Thyroid gland (tissue), 4 donors: ENCODE data around the gene TMEM223. TPM values are rescaled to one million over a fixed set of nuclear protein-coding genes. Genes with fewer than 3 reads are reported as not detected.
"Not testable (repeated sequence)": the region's sequence is repeated elsewhere in the genome, so short reads cannot be mapped to it uniquely, and the experiment has no call there.

Experiments used
- DNase-seq, 2 donors: peaks; one replicate each; pipeline ENCODE4 v3.0.0-alpha.2; 2019
- H3K27ac ChIP-seq, 3 donors: fragments of 200-600 bp; sonication (generic); 1 replicate in 2 of 3; 2 replicates in 1 of 3; pipeline ENCODE4 v1.5.1; 2016 to 2019; ENCODE audit warnings: mild to moderate bottlenecking in 1 of 3, moderate library complexity in 1 of 3
- H3K27me3 ChIP-seq: fragments of 200-600 bp; sonication (generic); one replicate; pipeline ENCODE4 v1.5.1; 2019
- H3K36me3 ChIP-seq, 2 donors: fragments of 200-600 bp; sonication (generic); one replicate each; pipeline ENCODE4 v1.5.1; 2016 to 2019
- H3K4me1 ChIP-seq, 2 donors: fragments of 200-600 bp; sonication (generic); one replicate each; pipeline ENCODE4 v1.5.1; 2017 to 2019
- H3K4me3 ChIP-seq, 3 donors: fragments of 200-600 bp; sonication (generic); replicated peaks in 1 of 3; 1 replicate in 2 of 3; 2 replicates in 1 of 3; pipeline ENCODE4 v1.5.1; 2016; ENCODE audit warnings: mild to moderate bottlenecking in 1 of 3
- H3K9me3 ChIP-seq: fragments of 200-600 bp; sonication (generic); one replicate; pipeline ENCODE4 v1.5.1; 2017
- POLR2A ChIP-seq, 2 donors: fragments of 450-650 bp; IDR thresholded peaks; one replicate each; pipeline ENCODE4 v1.6.1; 2017; ENCODE audit warnings: antibody characterized with exemption in 2 of 2, mild to moderate bottlenecking in 2 of 2, moderate library complexity in 1 of 2
- WGBS, 2 donors: methylation state at CpG; one replicate each; pipeline ENCODE4 v1.1.5; 2017; 5-methylcytosine and 5-hydroxymethylcytosine counted together
- intact Hi-C: fragments of 100-400 bp; cut with DNase I; formaldehyde crosslinking; loops from one replicate; pipeline ENCODE4 v1.15.1; 2023
- total RNA-seq, 4 donors: library from RNA; depleted of rRNA; stranded (reverse); fragments of >200 nt; gene quantifications; one replicate each; pipeline ENCODE4 v1.2.3, GENCODE V29; 2016
- TF ChIP-seq, protein P1 (sequence below), 6 experiments: fragments of 200-600 bp in 3 of 6; fragments of 450-650 bp in 3 of 6; sonication (generic) in 3 of 6; IDR thresholded peaks; one replicate each; pipeline ENCODE4 v1.5.1; 2016 to 2019; ENCODE audit warnings: antibody characterized with exemption in 6 of 6, mild to moderate bottlenecking in 2 of 6, inconsistent platforms in 1 of 6, moderate library complexity in 1 of 6

Gene TMEM223
- total RNA-seq, 4 donors from 2014 or later, result 9.1 to 46.5 (median 29.7) TPM

DNA sequence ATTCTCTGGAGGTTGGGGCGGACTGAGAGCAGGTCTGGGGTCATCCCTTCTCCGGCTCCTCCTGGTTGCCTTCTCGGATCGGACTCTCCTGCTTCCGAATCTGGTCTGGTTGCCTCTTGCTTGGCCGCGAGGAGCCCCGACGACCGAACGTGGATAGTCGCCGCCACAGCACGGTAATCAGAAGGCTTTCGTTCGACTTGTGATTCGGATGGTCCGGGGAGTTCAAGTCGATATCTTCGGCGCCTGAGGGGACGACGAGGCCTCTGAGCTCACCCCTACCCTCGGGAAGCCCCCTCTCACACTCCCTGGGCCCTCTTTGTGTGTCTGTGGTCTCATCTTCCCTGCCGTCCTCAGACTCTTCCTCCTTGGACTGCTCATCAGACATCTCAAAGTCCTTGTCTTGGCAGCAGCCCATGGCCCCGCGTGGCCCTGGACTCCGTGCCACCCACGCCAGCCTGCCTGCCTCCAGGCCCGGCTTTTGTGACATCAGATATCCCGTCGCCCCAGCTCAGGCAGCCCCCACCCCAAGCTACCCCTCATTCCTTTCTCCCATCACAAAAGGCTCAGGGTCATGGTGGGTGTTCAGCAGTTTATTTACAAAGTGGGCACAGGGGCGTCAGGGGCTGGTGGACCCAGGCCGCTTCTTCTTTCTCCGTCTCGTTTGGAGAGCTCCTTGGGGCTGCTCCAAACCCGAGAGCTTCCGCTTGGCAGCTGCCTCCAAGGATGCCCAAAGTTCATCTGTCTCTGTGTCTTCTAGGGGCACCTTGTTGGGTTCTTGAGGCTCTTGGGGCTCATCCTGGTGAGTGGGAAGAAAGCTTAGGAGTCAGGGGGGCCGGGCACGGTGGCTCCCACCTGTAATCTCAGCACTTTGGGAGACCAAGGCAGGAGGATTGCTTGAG is 40.8 kb upstream of the TMEM223 start, which contains the start of gene TEX54:
Gene TEX54, minus strand, starts transcription at position 506 of the 899 bp plus-strand sequence.
- H3K36me3 ChIP-seq, result peaks cover 4 to 12% of the 10 kb centered on the region in 2 donors
- no peak for TF ChIP-seq POLR2A (IDR thresholded peaks at IDR 0.05)
- TF ChIP-seq, protein P1, sequence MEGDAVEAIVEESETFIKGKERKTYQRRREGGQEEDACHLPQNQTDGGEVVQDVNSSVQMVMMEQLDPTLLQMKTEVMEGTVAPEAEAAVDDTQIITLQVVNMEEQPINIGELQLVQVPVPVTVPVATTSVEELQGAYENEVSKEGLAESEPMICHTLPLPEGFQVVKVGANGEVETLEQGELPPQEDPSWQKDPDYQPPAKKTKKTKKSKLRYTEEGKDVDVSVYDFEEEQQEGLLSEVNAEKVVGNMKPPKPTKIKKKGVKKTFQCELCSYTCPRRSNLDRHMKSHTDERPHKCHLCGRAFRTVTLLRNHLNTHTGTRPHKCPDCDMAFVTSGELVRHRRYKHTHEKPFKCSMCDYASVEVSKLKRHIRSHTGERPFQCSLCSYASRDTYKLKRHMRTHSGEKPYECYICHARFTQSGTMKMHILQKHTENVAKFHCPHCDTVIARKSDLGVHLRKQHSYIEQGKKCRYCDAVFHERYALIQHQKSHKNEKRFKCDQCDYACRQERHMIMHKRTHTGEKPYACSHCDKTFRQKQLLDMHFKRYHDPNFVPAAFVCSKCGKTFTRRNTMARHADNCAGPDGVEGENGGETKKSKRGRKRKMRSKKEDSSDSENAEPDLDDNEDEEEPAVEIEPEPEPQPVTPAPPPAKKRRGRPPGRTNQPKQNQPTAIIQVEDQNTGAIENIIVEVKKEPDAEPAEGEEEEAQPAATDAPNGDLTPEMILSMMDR (IDR thresholded peaks at IDR 0.05), result no peak
- peaks cover 17 to 19% of the 10 kb centered on the region in 2 donors for H3K4me1 ChIP-seq
- WGBS, 2 donors, result 14 to 32% methylated on average over 12 to 40 of the region's 40 CpGs
- no peaks in the 10 kb centered on the region for H3K9me3 ChIP-seq
- no peaks in the 10 kb centered on the region for H3K27me3 ChIP-seq
- peak; percentile 34 to 51 for DNase-seq
- peak within 1 kb of the TSS; percentile 87 to 94 (median 90) for H3K27ac ChIP-seq
- intact Hi-C loops, result loop anchor here (10.0 kb wide), 1 partner anchor 48 kb away; the partner anchor contains the start of gene TMEM179B
- H3K4me3 ChIP-seq, result peak within 1 kb of the TSS; percentile 62 to 96 (median 65)

DNA sequence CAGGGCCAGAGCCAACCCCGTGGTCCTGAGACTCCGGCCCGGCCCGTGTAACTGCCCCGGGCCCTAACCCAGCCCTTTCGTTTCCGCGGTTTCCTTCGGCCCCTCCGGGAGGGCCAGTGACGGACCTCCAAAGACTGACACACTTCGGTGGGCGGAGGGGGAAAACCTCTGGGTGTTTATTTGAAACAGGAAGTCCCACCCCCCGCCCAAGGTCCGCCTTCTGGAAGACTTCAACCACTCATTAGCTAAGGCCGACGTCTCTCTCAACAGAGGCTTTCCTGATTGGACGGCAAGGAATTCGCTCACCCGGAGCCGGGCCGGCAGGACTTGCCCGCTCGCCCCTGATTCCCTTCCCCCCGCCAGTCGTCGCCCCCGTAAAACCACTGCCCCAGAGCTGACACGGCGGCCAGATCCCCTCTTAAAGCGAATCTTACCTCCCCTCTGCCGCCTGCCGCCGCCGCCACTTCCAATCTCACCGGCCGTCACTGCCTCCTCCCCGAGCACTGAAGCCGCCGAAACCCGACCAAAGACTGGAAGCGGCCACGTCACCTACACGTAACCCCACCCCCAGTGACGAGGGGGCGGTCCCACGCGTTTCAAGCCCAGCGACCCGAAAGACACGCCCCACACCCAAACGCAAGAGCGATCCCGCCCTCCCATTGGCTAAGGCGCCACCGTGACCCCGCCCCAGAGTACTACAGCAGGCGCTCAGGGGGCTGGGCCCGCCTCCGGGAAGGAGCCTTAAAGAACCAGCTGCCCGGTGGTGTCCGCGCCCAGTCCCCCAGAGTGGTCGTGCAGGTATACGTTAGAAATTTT is 39.9 kb upstream of the TMEM223 start, which contains the start of gene STX5:
Gene STX5, minus strand, starts transcription at position 532 of the 816 bp plus-strand sequence. CDS start 808 bp downstream, outside the sequence.
- peaks cover 11 to 21% of the 10 kb centered on the region in 2 donors for H3K36me3 ChIP-seq
- 1% methylated on average over 45 of the region's 65 CpGs; no CpG with 5 or more reads in 1 of the 2 donors for WGBS, 2 donors
- peak; percentile 100 for DNase-seq
- H3K27ac ChIP-seq, result peak within 1 kb of the TSS; percentile 87 to 94 (median 90)
- peak within 1 kb of the TSS; percentile 62 to 96 (median 65) for H3K4me3 ChIP-seq
- peak; percentile 55 to 92 for TF ChIP-seq POLR2A (IDR thresholded peaks at IDR 0.05)
- TF ChIP-seq, protein P1 (IDR thresholded peaks at IDR 0.05), result peak in 1 of 6 experiments; percentile 8
- intact Hi-C loops, result loop anchor here (10.0 kb wide), 1 partner anchor 47 kb away; the partner anchor contains the start of gene TMEM179B
- H3K4me1 ChIP-seq, result peaks cover 17 to 19% of the 10 kb centered on the region in 2 donors
- no peaks in the 10 kb centered on the region for H3K27me3 ChIP-seq
- no peaks in the 10 kb centered on the region for H3K9me3 ChIP-seq

DNA sequence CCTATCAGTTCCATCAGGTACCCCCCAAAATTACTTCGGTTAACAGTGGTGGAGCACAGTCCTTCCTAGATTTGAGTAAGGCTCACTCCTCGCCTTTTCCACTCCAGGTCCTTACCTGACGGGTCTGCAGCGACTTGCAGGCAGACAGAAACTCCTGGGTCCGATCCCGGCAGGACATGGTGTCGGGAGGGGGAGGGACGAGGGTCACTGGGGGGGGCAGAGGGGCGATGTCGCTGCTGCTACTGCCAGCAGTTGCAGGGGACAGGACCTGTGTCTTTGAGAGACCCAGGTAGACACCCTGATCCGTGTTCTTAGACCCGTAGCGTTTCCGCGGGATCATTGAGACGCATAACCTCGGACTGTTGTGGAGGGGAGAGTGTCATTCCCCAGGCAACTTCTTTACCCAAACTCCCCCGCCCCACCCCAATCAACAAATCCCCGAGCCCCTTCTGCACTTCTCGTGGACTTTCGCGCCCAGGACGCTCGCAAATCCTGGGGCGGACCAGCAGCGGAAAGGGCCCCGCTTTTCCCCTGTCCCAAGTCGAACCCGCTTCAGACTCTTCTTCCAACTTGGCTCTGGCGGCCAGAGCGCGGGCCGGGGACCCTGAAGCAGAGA is 39.2 kb upstream of the TMEM223 start:
- no peak for DNase-seq
- whole genome bisulfite sequencing, 2 donors, result 1 to 2% methylated on average over 20 to 27 of the region's 33 CpGs
- Histone ChIP-seq H3K9me3 (no peaks in the 10 kb centered on the region), H3K36me3 (peaks cover 18 to 28% of the 10 kb centered on the region in 2 donors), H3K27ac (peak overlapping the region; percentile 87 to 94 (median 90)), H3K4me1 (peaks cover 17 to 19% of the 10 kb centered on the region in 2 donors), H3K4me3 (peak overlapping the region; percentile 62 to 96 (median 65)), H3K27me3 (no peaks in the 10 kb centered on the region)
- intact Hi-C loops, result loop anchor here (10.0 kb wide), 1 partner anchor 46 kb away; the partner anchor contains the start of gene TMEM179B
- TF ChIP-seq, protein P1 (IDR thresholded peaks at IDR 0.05), result no peak
- TF ChIP-seq POLR2A (IDR thresholded peaks at IDR 0.05), result no peak

DNA sequence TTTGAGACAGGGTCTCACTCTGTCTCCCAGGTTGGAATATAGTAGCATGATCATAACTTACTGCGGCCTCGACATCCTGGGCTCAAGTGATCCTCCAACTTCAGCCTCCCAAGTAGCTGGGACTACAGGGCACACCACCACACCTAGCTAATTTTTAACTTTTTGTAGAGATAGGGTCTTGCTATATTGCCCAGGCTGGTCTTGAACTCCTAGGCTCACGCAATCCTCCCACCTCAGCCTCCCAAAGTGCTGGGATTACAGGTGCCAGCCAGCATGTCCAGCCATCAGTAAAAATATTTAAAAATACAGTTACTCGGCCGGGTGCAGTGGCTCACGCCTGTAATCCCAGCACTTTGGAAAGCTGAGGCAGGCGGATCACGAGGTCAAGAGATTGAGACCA is 36.3 kb upstream of the TMEM223 start:
- H3K27ac ChIP-seq, H3K27me3 ChIP-seq, H3K4me3 ChIP-seq, H3K9me3 ChIP-seq, intact Hi-C loops, DNase-seq: not testable (repeated sequence)
- H3K36me3 ChIP-seq, result peaks cover 46 to 52% of the 10 kb centered on the region in 2 donors
- 93 to 97% methylated on average over 8 of the region's 8 CpGs for WGBS, 2 donors
- H3K4me1 ChIP-seq, result peaks cover 12 to 19% of the 10 kb centered on the region in 2 donors

DNA sequence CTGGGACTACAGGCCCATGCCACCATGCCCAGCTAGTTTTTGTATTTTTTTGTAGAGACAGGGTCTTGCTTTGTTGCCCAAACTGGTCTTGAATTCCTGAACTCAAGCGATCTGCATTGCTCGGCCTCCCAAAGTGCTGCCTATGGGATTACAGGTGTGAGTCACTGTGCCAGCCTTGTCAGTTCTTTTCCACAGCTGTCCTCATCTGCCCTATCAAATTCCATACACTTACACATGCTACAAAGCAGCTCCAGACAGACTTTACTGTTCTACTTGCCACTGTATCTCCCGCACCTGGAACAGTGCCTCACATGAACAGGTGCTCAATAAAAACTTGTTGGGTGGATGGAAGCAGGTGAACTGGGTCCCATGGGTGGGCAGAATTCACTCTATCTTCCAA is 31.9 kb upstream of the TMEM223 start:
- Histone ChIP-seq H3K36me3 (peaks cover 85 to 91% of the 10 kb centered on the region in 2 donors), H3K4me3 (no peak overlapping the region), H3K27ac (no peak overlapping the region), H3K27me3 (no peaks in the 10 kb centered on the region), H3K4me1 (no peaks in the 10 kb centered on the region), H3K9me3 (no peaks in the 10 kb centered on the region)
- 95 to 100% methylated on average over 3 of the region's 3 CpGs for WGBS, 2 donors
- intact Hi-C loops, result no loop called here
- no peak for DNase-seq
- TF ChIP-seq, protein P1 (IDR thresholded peaks at IDR 0.05), result no peak
- no peak for TF ChIP-seq POLR2A (IDR thresholded peaks at IDR 0.05)
